PFSK-1 (cell line): ENCODE results near the gene MPO.

Source experiments
- FOXP2 ChIP-seq: optimal IDR thresholded peaks from 2 replicates; pipeline ENCODE3; 2011; ENCODE audit warnings: borderline replicate concordance, control low read depth, inconsistent platforms; ENCODE audit not compliant: insufficient read depth; ENCODE audit errors: extremely low read length, extremely low read depth
- POLR2AphosphoS5 ChIP-seq: IDR thresholded peaks from 2 replicates; pipeline ENCODE4 v1.6.1; 2012; ENCODE audit warnings: low read depth, mild to moderate bottlenecking, control low read depth, low read length, moderate library complexity
- REST ChIP-seq, 2 experiments: IDR thresholded peaks; 2 replicates each; pipeline versions ENCODE4 v1.6.1 to v1.8.0; 2011 to 2012; ENCODE audit warnings: low read depth in 2 of 2, low read length in 2 of 2, control low read depth in 1 of 2, inconsistent platforms in 1 of 2, mild to moderate bottlenecking in 1 of 2, moderate library complexity in 1 of 2; ENCODE audit not compliant: insufficient read depth in 1 of 2
- SIN3A ChIP-seq: IDR thresholded peaks from 2 replicates; pipeline ENCODE4 v1.6.1; 2012; ENCODE audit warnings: mild to moderate bottlenecking, low read length, moderate library complexity, borderline replicate concordance; ENCODE audit not compliant: insufficient read depth
- TAF1 ChIP-seq: IDR thresholded peaks from 2 replicates; pipeline ENCODE4 v1.6.1; 2012; ENCODE audit warnings: low read length, control low read depth, borderline replicate concordance; ENCODE audit not compliant: insufficient read depth

MPO gene

GRCh38 chr17:58320570-58321323 is 40.0 kb upstream of the MPO start:
- TF ChIP-seq TAF1 (no peak), FOXP2 (no peak), SIN3A (no peak), POLR2AphosphoS5 (no peak), REST (IDR thresholded peaks at IDR 0.05; ENCODE audit: insufficient read depth in 1 of 2, low read depth in 2 of 2, low read length in 2 of 2) (no peak)

- TF ChIP-seq TAF1 (no peak), REST (IDR thresholded peaks at IDR 0.05; ENCODE audit: insufficient read depth in 1 of 2, low read depth in 2 of 2, low read length in 2 of 2) (no peak), SIN3A (no peak), POLR2AphosphoS5 (no peak), FOXP2 (no peak)
These were observed 39.4 kb upstream of the MPO start for GRCh38 chr17:58320163-58320558.

GRCh38 chr17:58319173-58320162 is 38.7 kb upstream of the MPO start:
- TF ChIP-seq REST (IDR thresholded peaks at IDR 0.05; ENCODE audit: insufficient read depth in 1 of 2, low read depth in 2 of 2, low read length in 2 of 2) = no peak
- no peak for TF ChIP-seq POLR2AphosphoS5
- TF ChIP-seq TAF1 = no peak
- TF ChIP-seq SIN3A = no peak
- TF ChIP-seq FOXP2 = no peak

- TF ChIP-seq SIN3A (no peak), TAF1 (no peak), REST (IDR thresholded peaks at IDR 0.05; ENCODE audit: insufficient read depth in 1 of 2, low read depth in 2 of 2, low read length in 2 of 2) (no peak), FOXP2 (no peak), POLR2AphosphoS5 (no peak)
These were observed 38.0 kb upstream of the MPO start for GRCh38 chr17:58318627-58319172.
